Fibroblast of villous mesenchyme (primary cell): ENCODE measurements around the gene PAQR4. TPM values are rescaled to one million over a fixed set of nuclear protein-coding genes. Genes with fewer than 3 reads are reported as not detected.

Experiments used
- DNase-seq: peaks from one replicate; pipeline ENCODE4 v3.0.0-alpha.2; 2010; ENCODE audit warnings: low read depth
- H3K4me3 ChIP-seq: 2 replicates; pipeline ENCODE4 v1.5.1; 2011; ENCODE audit warnings: low read depth, mild to moderate bottlenecking, low read length
- total RNA-seq: library from RNA; depleted of rRNA; stranded (reverse); fragments of >200 nt; gene quantifications from 2 replicates; pipeline ENCODE4 v1.2.3, GENCODE V29; 2012
- TF ChIP-seq, protein P1 (sequence below): IDR thresholded peaks from 2 replicates; pipeline ENCODE4 v1.5.1; 2012; ENCODE audit warnings: low read depth, mild to moderate bottlenecking, low read length; ENCODE audit not compliant: insufficient read depth

Gene PAQR4
- total RNA-seq, 1 donor = 4.3 TPM

DNA sequence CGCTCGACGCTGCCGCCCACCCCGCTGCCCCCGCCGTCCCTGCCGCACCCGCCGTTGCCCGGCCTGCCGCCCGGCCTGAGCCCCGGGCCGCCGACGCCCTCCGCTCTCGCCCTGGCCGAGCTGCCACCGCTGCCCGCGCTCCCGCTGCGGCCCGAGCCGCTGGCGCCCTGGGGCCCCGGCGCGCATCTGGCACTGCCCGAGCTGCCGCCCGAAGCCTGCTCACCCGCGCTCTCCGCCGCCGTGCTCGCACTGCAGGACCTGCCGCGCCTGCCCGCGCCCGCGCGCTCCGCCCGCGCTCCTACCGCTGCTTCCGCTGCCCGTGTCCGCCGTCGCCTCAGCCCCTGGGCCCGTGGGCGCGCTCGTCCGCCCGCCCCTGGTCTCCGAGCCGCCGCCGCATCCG is 35.2 kb downstream of the PAQR4 start:
- TF ChIP-seq, protein P1, sequence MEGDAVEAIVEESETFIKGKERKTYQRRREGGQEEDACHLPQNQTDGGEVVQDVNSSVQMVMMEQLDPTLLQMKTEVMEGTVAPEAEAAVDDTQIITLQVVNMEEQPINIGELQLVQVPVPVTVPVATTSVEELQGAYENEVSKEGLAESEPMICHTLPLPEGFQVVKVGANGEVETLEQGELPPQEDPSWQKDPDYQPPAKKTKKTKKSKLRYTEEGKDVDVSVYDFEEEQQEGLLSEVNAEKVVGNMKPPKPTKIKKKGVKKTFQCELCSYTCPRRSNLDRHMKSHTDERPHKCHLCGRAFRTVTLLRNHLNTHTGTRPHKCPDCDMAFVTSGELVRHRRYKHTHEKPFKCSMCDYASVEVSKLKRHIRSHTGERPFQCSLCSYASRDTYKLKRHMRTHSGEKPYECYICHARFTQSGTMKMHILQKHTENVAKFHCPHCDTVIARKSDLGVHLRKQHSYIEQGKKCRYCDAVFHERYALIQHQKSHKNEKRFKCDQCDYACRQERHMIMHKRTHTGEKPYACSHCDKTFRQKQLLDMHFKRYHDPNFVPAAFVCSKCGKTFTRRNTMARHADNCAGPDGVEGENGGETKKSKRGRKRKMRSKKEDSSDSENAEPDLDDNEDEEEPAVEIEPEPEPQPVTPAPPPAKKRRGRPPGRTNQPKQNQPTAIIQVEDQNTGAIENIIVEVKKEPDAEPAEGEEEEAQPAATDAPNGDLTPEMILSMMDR = no peak
- H3K4me3 ChIP-seq = peak overlapping the region; percentile 12
- DNase-seq = no peak

- H3K4me3 ChIP-seq = peak overlapping the region; percentile 41
Observed at GRCh38 chr16:3004781-3005284, 35.7 kb downstream of the PAQR4 start.

DNA sequence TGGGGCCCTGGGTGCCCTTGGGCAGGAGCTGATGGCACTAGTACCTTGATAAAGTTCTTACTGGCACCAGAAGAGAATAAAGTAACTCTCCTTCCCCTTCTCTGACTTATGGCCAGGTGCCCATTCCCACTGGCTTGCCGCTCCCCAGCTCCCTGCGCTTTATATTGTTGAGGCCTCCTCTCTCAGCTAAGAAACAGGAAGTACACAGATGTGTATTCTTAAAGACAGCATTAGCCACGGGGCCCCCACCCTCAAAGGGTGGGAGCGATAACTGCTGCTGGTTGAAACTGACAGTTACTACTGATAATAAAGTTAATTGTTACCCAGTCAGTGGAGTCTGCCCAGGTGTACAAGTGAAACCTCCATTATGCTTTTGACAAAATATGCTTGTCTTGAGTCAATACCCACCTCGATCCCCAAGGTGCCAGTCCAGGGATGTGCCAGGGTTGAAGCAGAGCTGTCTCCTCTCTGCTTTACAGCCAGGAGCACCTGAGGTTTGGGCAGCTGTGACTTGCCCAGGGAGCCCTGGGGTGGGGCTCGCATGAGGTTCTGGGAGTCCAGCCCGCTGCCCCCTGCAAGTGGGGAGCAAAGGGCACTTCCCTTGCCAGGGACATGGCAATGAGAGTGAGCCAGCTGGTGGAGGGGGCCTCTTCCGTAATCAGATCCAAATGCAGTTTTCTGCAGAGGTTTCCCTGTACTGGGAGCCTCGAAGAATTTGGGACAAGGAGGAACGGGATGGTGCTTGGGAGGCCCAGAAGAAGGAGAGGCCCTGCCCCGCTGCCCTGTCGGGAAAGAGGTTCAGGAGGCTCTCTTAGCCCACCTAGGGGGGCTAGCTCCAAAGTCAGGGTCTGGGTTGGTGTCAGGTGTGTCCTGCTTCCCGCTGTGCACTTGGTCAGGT is 38.2 kb downstream of the PAQR4 start:
- DNase-seq = no peak
- TF ChIP-seq, protein P1 = no peak
- H3K4me3 ChIP-seq = no peak overlapping the region

More at GRCh38 chr16:3004781-3005284, 35.7 kb downstream of the PAQR4 start:
- TF ChIP-seq, protein P1 = no peak
- DNase-seq = no peak

GRCh38 chr16:3007957-3008689 is 39.0 kb downstream of the PAQR4 start:
- no peak for DNase-seq
- TF ChIP-seq, protein P1 = no peak

GRCh38 chr16:3008690-3009037 is 39.5 kb downstream of the PAQR4 start:
- TF ChIP-seq, protein P1 = no peak
- no peak for DNase-seq
- no peak overlapping the region for H3K4me3 ChIP-seq

More at GRCh38 chr16:3007957-3008689, 39.0 kb downstream of the PAQR4 start:
- H3K4me3 ChIP-seq = no peak overlapping the region

DNA sequence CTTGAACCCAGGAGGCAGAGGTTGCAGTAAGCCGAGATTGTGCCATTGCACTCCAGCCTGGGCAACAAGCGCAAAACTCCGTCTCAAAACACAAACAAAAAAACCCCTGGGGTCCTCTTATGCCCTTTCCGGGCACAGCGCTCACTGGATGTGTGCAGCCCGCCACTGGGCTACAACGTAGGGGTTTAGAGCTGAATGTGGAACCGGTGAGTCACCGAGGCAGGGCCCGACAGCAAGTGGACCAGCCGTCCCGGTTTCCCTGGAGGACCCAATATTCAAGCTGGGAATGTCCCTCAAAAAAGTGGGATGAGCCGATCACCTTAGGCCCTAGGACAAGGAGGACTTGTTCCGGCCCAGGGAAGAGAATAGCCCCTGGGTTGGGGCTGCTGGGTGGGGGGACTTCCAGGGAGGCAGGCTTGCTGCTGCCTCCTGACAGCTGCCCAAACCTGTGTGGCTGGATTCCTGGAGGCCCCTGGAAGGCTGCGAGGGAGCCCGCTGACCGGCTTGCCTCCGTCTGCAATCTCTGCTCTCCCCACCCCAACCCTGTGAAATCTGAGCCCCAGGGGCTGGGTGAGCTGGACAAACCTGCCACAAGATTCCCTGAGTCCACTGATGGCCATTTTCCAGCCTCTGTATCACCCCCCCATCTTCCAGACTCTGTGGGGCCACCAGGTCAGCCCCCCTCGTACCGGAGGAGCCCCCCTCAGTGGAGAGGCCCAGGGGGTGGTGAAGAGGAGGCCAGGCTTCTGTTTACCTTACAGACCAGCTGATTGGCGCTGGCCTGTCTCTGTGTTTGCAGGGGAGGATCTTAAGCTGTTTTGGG is 40.6 kb downstream of the PAQR4 start:
- no peak for DNase-seq
- no peak overlapping the region for H3K4me3 ChIP-seq
- TF ChIP-seq, protein P1 = no peak
